ENCODE results near the gene ZFYVE21.

GRCh38 chr14:103775506-103775905 lies 59.9 kb downstream of the ZFYVE21 start:
- no peak for TF ChIP-seq CTCF (IDR thresholded peaks at IDR 0.05)
- TF ChIP-seq POLR2A (IDR thresholded peaks at IDR 0.05): no peak
